Measurements from ENCODE around the gene EMC10. TPM values are rescaled to one million over a fixed set of nuclear protein-coding genes. Genes with fewer than 3 reads are reported as not detected.

EMC10 gene
- total and polyA plus RNA-seq, 3 experiments from 2014 or later: 11.4 to 74.8 (median 74.7) TPM

Other genes starting within 250 kb of the EMC10 start
- gene KCNC3, start 147.1 kb upstream of the EMC10 start, total RNA-seq: under 1 TPM; 0.68 to 0.73 TPM
- not detected for gene KCNC3, start 147.1 kb upstream of the EMC10 start, polyA plus RNA-seq
- gene NAPSA, start 110.9 kb upstream of the EMC10 start, total RNA-seq: 10 to 100 TPM; 19.7 to 22.5 TPM
- 1.6 TPM for gene NAPSA, start 110.9 kb upstream of the EMC10 start, polyA plus RNA-seq
- 10 to 100 TPM; 79.7 to 82.3 TPM for gene NR1H2, start 100.0 kb upstream of the EMC10 start, total RNA-seq
- gene NR1H2, start 100.0 kb upstream of the EMC10 start, polyA plus RNA-seq: 95.5 TPM
- 100 to 1,000 TPM; 154 to 160 TPM for gene POLD1, start 92.2 kb upstream of the EMC10 start, total RNA-seq
- gene POLD1, start 92.2 kb upstream of the EMC10 start, polyA plus RNA-seq: 29.4 TPM
- gene SPIB, start 57.6 kb upstream of the EMC10 start, total RNA-seq: 1 to 10 TPM in 1 of 2 experiments, under 1 TPM in 1; 1.00 to 2.2 TPM
- 0.52 TPM for gene SPIB, start 57.6 kb upstream of the EMC10 start, polyA plus RNA-seq
- gene MYBPC2, start 43.6 kb upstream of the EMC10 start, total RNA-seq: under 1 TPM; 0.07 to 0.24 TPM
- gene MYBPC2, start 43.6 kb upstream of the EMC10 start, polyA plus RNA-seq: not detected
- under 1 TPM; 0.57 to 0.97 TPM for gene GARIN5A, start 341 bp downstream of the EMC10 start, total RNA-seq
- 0.33 TPM for gene GARIN5A, start 341 bp downstream of the EMC10 start, polyA plus RNA-seq
- gene JOSD2, start 34.7 kb downstream of the EMC10 start, total RNA-seq: 10 to 100 TPM; 47.4 to 50.9 TPM
- gene JOSD2, start 34.7 kb downstream of the EMC10 start, polyA plus RNA-seq: 28.4 TPM
- gene ASPDH, start 37.4 kb downstream of the EMC10 start, total RNA-seq: not detected
- not detected for gene ASPDH, start 37.4 kb downstream of the EMC10 start, polyA plus RNA-seq
- not detected for gene LRRC4B, start 91.9 kb downstream of the EMC10 start, total RNA-seq
- gene LRRC4B, start 91.9 kb downstream of the EMC10 start, polyA plus RNA-seq: not detected
- gene SYT3, start 163.4 kb downstream of the EMC10 start, total RNA-seq: under 1 TPM; 0.11 to 0.24 TPM
- gene SYT3, start 163.4 kb downstream of the EMC10 start, polyA plus RNA-seq: 0.09 TPM
- not detected for gene C19orf81, start 172.9 kb downstream of the EMC10 start, total RNA-seq
- gene C19orf81, start 172.9 kb downstream of the EMC10 start, polyA plus RNA-seq: not detected
- not detected for gene SHANK1, start 243.3 kb downstream of the EMC10 start, total RNA-seq
- gene SHANK1, start 243.3 kb downstream of the EMC10 start, polyA plus RNA-seq: not detected
- under 1 TPM; 0.31 to 0.53 TPM for gene CLEC11A, start 246.9 kb downstream of the EMC10 start, total RNA-seq
- 1.9 TPM for gene CLEC11A, start 246.9 kb downstream of the EMC10 start, polyA plus RNA-seq

Data from CD8-positive, alpha-beta memory T cell (primary cell).